ENCODE data around the gene GPR158.

Gene GPR158

GRCh38 chr10:25615926-25616325 is 441.1 kb downstream of the GPR158 start:
- DNase-seq: no peak

DNA sequence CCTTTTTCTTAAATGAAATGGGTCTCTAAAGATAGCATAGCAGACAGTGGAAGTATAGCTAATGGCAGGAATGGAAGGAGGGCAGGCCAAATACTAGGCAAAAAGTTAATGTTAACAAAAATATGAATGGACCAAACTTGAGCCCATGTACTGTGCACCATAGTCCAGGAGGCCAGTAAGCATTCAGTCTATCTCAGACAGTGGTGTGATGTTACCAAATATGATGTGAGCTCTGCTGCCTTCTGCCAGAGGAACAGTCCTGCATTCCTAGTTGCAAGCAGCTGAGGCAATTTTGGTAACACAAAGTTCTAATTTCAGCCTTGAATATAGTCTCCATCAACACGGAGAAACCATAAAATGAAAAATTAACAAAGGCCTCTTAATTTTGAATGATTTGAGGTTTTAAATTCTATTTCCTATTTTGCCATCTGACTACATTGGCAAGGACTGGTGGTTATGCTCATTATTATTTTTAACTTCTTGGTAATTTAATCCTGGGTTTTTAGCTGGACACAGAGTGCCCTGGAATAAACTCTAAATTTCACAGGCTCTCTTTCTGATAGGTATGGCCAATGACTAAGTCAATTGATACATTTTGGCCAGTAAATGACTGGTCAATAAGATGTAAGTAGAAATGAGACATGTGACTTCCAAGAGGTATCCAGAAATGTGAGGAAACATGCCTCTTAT is 442.2 kb downstream of the GPR158 start:
- DNase-seq: no peak

- DNase-seq: peak; percentile 27 to 80
Observed at GRCh38 chr10:25627606-25628005, 452.8 kb downstream of the GPR158 start.

GRCh38 chr10:25629333-25629732 is 454.5 kb downstream of the GPR158 start:
- DNase-seq: no peak

- peak; percentile 98 to 99 for DNase-seq
Observed at GRCh38 chr10:25631471-25631870, 456.7 kb downstream of the GPR158 start.

DNA sequence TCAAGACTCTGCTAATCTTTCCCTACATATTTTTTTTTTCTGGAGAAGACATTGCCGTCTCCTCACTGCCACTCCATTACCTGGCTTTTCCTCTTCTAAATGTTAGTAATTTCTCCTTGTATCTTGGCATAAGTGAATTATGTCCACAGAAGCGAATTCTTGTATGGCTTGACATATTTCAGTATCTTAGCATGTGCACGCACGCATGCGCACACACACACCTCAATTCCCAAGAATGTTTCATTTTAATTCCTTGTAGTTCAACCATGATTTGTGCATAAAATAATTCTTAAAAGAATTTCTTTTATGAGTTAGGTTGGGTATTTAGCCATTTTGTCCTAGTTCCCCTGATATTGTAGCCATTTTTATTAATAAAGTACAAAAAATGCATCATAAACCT is 458.0 kb downstream of the GPR158 start:
- DNase-seq: no peak

- no peak for DNase-seq
Observed at GRCh38 chr10:25633542-25633941, 458.7 kb downstream of the GPR158 start.

- no peak for DNase-seq
Observed at GRCh38 chr10:25639646-25640045, 464.8 kb downstream of the GPR158 start.

GRCh38 chr10:25641595-25641994 is 466.8 kb downstream of the GPR158 start:
- peak; percentile 54 to 62 for DNase-seq

DNA sequence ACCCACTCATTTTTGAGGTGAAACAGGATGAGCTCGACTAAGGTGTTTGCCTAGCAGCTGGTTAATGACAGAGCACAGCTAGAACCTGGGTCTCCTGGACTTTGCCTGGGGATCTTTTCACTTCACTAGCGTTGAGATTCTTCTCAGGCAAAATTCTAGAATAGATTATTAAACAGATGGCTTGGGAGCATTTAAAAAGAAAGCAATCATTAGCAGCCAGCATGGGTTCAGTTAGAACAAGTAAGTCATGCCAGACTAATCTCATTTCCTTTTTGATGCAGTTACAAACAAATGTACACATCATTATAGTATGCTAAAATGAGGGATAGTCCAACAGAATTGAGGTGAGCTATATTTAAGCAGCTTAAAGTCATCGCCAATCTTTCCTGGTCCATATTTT is 467.9 kb downstream of the GPR158 start:
- DNase-seq: peak; percentile 18 to 81

GRCh38 chr10:25646371-25646770 is 471.6 kb downstream of the GPR158 start:
- no peak for DNase-seq

- DNase-seq: no peak
Observed at GRCh38 chr10:25651534-25651933, 476.7 kb downstream of the GPR158 start.
